ENCODE data around the gene KRT72.
A peak's percentile ranks its signal among the peaks of the same experiment; 100 is the strongest.

Gene KRT72

DNA sequence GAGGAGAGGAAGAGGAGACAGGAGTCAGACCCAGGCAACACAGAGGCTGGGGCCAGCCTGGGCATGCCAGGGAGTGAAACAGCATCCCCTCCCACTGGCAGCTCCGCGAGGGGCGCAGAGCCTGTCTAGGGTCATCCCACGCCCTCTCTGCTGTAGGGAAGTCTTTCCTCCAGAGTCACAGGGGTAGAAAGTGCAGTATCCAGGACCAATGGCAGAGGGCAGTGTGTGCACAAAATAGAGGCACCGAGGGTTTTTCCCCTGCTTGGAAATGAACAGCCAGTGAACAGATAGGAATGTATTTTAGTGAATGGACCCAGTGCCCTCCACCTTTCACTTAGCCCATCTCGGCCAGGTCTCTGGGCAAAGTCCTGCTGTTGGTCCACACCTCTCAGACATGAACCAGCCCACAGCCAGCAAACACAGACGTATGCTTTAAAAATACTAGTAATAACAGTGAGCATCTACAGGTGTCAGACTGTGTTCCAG is 18.2 kb downstream of the KRT72 start:
- no peaks in the 10 kb centered on the region for H3K36me3 ChIP-seq (ENCODE audit: low read depth)

DNA sequence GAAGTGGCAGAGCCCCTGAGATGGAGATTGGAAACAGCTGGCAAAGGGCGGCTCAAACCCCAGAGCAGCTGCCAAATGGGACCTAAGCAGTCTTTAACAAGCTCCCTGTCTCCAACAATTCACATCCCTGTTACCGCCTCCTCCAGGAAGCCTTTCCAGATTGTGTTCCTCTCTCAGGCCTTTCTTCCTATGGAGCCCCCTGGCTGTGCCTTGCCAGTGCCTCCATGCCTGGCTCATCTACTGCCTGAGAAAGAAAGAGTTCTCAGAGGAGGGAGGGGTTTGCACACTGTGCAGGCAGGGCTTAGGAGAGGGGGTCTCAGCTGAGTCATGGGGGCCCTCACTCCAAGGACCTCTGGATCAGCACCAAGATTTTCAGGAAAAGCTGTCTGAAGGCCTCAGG is 18.8 kb downstream of the KRT72 start:
- Histone ChIP-seq H3K36me3 (ENCODE audit: low read depth) (no peaks in the 10 kb centered on the region), H3K27me3 (ENCODE audit: insufficient read depth, poor library complexity, severe bottlenecking) (no peaks in the 10 kb centered on the region), H3K9me3 (ENCODE audit: severe bottlenecking) (no peaks in the 10 kb centered on the region), H3K4me1 (ENCODE audit: insufficient read depth, poor library complexity, severe bottlenecking) (peaks cover 40% of the 10 kb centered on the region), H3K4me3 (ENCODE audit: severe bottlenecking) (no peak overlapping the region), H3K27ac (ENCODE audit: poor library complexity, severe bottlenecking) (peak overlapping the region; percentile 83)
- peak; percentile 1; the same call in 1 of the 3 replicates for ATAC-seq (ENCODE audit: low read depth)
- TF ChIP-seq, protein P1, sequence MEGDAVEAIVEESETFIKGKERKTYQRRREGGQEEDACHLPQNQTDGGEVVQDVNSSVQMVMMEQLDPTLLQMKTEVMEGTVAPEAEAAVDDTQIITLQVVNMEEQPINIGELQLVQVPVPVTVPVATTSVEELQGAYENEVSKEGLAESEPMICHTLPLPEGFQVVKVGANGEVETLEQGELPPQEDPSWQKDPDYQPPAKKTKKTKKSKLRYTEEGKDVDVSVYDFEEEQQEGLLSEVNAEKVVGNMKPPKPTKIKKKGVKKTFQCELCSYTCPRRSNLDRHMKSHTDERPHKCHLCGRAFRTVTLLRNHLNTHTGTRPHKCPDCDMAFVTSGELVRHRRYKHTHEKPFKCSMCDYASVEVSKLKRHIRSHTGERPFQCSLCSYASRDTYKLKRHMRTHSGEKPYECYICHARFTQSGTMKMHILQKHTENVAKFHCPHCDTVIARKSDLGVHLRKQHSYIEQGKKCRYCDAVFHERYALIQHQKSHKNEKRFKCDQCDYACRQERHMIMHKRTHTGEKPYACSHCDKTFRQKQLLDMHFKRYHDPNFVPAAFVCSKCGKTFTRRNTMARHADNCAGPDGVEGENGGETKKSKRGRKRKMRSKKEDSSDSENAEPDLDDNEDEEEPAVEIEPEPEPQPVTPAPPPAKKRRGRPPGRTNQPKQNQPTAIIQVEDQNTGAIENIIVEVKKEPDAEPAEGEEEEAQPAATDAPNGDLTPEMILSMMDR (IDR thresholded peaks at IDR 0.05; ENCODE audit: poor library complexity, severe bottlenecking): no peak
- DNase-seq (ENCODE audit: low spot score): no peak

More for the DNA sequence above, 18.2 kb downstream of the KRT72 start:
- Histone ChIP-seq H3K27me3 (ENCODE audit: insufficient read depth, poor library complexity, severe bottlenecking) (no peaks in the 10 kb centered on the region), H3K4me3 (ENCODE audit: severe bottlenecking) (no peak overlapping the region), H3K9me3 (ENCODE audit: severe bottlenecking) (no peaks in the 10 kb centered on the region), H3K27ac (ENCODE audit: poor library complexity, severe bottlenecking) (peak overlapping the region; percentile 83), H3K4me1 (ENCODE audit: insufficient read depth, poor library complexity, severe bottlenecking) (peaks cover 40% of the 10 kb centered on the region)
- ATAC-seq (ENCODE audit: low read depth) (peak; percentile 93), DNase-seq (ENCODE audit: low spot score) (peak; percentile 94)
- TF ChIP-seq, protein P1 (IDR thresholded peaks at IDR 0.05; ENCODE audit: poor library complexity, severe bottlenecking): peak; percentile 88

DNA sequence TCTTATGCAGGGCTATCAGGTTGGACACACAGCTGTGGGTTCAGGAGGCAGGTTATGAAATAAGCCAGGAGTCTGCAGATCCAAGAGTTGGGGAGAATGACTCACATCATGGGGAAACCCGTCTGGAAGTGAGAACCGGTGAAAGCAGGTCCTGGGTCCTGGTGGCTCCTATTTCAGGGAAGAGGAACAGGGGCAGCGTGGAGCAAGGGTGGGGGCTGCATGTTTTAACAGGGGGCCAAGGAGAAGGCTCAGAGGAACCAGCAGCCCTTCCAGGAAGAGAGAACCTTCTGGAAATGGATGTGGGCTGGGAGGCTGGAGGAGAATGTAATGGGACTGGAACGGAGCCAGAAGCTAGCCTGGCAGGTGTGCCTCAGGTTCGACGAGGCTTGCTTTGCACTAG is 19.8 kb downstream of the KRT72 start:
- H3K36me3 ChIP-seq (ENCODE audit: low read depth): no peaks in the 10 kb centered on the region
- no peak overlapping the region for H3K4me3 ChIP-seq (ENCODE audit: severe bottlenecking)
- peak; percentile 64 for ATAC-seq (ENCODE audit: low read depth)
- no peaks in the 10 kb centered on the region for H3K9me3 ChIP-seq (ENCODE audit: severe bottlenecking)
- peak overlapping the region; percentile 83 for H3K27ac ChIP-seq (ENCODE audit: poor library complexity, severe bottlenecking)
- TF ChIP-seq, protein P1 (IDR thresholded peaks at IDR 0.05; ENCODE audit: poor library complexity, severe bottlenecking): no peak
- DNase-seq (ENCODE audit: low spot score): peak; percentile 71
- peaks cover 40% of the 10 kb centered on the region for H3K4me1 ChIP-seq (ENCODE audit: insufficient read depth, poor library complexity, severe bottlenecking)
- no peaks in the 10 kb centered on the region for H3K27me3 ChIP-seq (ENCODE audit: insufficient read depth, poor library complexity, severe bottlenecking)

DNA sequence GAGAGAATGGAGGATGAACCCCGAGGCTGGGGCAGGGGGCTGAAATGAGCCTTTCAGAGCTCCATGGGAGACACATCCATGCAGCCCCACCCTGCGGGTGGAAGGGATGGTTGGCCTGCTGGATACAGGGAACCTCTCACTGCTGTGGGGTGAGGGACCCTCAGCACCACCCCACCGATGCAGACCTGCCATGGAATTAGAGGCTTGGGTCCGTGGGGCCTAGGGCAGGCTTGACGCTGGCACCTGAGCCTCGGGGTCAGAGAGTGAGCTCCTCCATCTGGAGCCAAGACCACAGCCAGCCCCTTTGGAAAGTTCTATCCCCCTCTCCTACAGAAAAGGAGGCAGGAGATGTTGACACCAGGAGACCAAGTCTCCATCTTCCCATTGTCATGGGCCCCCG is 20.2 kb downstream of the KRT72 start:
- TF ChIP-seq, protein P1 (IDR thresholded peaks at IDR 0.05; ENCODE audit: poor library complexity, severe bottlenecking): no peak
- H3K4me1 ChIP-seq (ENCODE audit: insufficient read depth, poor library complexity, severe bottlenecking): peaks cover 40% of the 10 kb centered on the region
- no peaks in the 10 kb centered on the region for H3K9me3 ChIP-seq (ENCODE audit: severe bottlenecking)
- H3K36me3 ChIP-seq (ENCODE audit: low read depth): no peaks in the 10 kb centered on the region
- H3K4me3 ChIP-seq (ENCODE audit: severe bottlenecking): no peak overlapping the region
- peak overlapping the region; percentile 83 for H3K27ac ChIP-seq (ENCODE audit: poor library complexity, severe bottlenecking)
- no peaks in the 10 kb centered on the region for H3K27me3 ChIP-seq (ENCODE audit: insufficient read depth, poor library complexity, severe bottlenecking)
- peak; percentile 38 for DNase-seq (ENCODE audit: low spot score)
- ATAC-seq (ENCODE audit: low read depth): no peak

DNA sequence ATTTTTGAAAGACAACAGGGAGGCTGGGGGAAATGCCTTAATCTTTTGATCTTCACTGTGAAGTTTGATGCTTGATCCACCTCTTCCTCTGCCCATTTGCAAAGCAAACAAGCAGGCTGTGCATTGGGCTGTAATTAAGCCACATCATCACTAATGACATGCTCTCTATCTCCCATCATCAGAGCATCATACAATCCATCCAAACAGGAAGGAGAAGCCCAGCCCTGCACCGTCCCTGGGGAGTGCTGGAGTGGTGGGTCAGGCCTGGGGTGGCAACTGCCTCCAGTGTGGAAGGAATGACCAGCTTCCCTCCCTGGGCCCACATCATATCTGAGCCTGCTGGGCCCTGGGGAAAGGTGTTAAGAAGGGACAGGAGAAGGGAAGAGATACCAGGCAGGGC is 20.8 kb downstream of the KRT72 start:
- Histone ChIP-seq H3K27me3 (ENCODE audit: insufficient read depth, poor library complexity, severe bottlenecking) (no peaks in the 10 kb centered on the region), H3K4me1 (ENCODE audit: insufficient read depth, poor library complexity, severe bottlenecking) (peaks cover 40% of the 10 kb centered on the region), H3K4me3 (ENCODE audit: severe bottlenecking) (no peak overlapping the region), H3K27ac (ENCODE audit: poor library complexity, severe bottlenecking) (peak overlapping the region; percentile 83), H3K9me3 (ENCODE audit: severe bottlenecking) (no peaks in the 10 kb centered on the region), H3K36me3 (ENCODE audit: low read depth) (no peaks in the 10 kb centered on the region)
- TF ChIP-seq, protein P1 (IDR thresholded peaks at IDR 0.05; ENCODE audit: poor library complexity, severe bottlenecking): no peak
- DNase-seq (ENCODE audit: low spot score) (peak; percentile 19), ATAC-seq (ENCODE audit: low read depth) (no peak)
